Glomerular visceral epithelial cell (primary cell): ENCODE data around the gene BCAT1.

ENCODE experiments used
- DNase-seq: peaks from one replicate; pipeline ENCODE4 v3.0.0-alpha.2; 2016; ENCODE audit errors: extremely low spot score

BCAT1 gene

DNA sequence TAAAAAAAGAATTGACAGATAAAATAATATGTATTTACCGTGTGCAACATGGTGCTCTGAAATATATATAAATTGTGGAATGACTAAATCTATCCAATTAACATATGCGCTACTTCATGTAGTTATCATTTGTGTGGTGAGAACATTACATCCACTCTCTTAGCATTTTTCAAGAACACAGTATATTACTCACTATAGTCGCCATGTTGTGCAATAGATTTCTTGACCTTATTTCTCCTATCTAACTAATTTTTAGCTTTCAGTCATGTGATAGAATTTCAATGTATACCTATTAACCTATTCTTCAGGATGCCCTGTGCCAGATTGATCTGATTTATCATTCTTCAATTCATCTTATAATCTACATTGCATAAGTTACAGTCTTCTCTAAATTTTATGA, 178.6 kb downstream of the BCAT1 start:
- no peak for DNase-seq

DNA sequence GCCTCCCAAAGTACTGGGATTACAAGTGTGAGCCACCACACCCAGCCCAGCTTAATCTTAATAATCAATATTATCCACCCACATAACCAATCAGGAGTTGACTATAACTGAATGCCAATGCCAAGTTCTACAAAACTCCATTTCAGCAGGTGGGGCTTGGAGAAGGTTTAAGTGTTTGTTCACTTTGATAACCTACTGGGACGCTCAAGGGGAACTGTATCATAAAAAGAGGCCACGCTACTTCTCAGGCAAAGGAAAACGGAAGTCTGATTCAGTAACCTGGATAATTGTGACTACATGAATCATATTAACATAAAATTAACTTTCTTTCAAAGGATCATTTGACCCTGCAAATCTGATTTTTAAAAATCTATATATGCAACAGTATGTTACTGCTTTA, 179.2 kb downstream of the BCAT1 start:
- DNase-seq, result no peak

DNA sequence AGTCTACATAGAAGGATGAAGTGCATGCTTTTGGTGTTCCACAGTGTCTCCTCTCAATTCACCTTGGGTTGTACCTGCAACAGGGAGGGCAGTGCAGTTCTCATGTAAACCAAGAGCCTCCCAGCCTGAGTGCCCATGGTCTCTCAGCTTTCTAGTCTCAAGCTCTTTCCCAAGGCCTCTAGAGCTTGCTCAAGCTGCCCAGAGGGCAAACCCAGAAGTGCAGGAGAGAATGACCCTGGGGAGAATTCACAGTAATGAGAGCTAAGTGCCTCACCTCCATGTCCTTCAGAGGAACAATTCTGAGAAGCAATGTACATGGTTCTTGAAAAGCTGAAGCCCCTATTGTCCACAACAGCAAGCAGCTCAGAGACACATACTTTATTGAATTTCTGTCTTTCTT, 180.5 kb downstream of the BCAT1 start:
- DNase-seq, result no peak

DNA sequence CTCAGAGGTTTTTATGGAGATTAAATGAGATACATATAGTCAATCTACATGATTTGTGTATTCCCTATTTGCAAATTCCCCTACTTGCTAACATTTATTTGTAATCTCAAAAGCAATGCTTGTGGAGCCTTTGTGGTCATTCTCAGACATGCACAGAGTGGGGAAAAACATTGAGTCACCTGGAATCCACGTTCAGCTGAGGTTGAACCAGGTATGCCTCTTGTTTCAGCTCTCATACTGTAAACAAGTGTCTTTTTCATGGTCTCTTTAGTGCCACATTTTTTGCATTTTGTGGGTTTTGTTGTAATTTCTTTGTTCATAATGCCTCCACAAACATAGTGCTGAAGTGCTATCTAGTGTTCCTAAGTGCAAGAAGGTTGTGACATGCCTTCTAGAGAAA, 181.9 kb downstream of the BCAT1 start:
- DNase-seq, result no peak

DNA sequence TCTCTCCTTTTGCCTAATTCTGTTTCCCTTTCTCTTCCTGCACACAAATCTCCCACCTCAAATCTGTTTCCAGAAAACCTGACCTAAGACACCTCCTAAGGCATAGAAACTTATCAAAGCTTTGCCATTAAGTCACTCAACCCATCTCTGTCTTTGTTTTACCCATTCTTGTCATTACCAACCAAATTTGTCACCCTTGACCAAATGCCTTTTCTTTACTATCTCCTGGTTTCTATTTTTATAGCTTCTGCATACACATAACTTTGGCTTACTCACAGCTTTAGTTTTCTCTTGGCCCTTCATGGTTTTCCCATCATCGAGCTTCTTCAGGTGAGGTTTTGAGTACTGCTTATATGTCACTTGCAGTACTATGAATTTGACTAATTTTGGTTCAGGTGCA, 184.2 kb downstream of the BCAT1 start:
- DNase-seq, result no peak

DNA sequence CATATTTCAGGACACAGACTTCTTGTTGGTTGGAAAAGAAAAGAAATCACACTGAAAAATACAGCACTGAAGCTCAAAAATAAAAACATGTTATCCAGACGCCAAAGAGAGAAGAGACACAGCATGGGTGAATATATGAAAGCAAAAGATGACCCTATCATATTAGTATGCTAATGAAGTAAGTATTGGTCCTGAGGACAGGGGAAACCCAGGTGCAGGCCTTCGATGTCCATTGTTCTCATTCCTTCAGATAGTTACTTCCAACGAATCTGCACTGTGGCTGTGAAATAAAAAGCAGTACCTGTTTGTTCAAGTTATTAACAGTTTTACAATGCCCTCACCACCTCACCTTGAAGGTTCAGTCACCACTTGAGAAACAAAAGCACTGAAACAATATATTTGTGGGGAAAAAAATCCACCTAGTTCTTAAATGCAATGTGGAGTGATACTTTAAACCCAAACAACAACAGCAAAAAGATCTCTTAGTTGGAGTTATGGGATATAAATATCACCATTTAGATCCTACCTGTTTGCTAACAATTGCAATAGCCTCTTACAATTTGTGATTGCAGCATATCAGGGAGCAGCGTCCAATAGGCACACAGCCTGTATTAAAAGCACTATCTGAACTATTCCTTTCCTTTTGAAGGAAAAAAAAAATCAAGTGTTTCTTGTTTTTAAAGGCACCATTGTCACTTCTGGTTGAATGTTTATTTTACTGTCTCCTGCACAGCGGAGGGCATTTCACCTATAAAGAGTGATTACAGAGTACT, 188.1 kb downstream of the BCAT1 start:
- no peak for DNase-seq

DNA sequence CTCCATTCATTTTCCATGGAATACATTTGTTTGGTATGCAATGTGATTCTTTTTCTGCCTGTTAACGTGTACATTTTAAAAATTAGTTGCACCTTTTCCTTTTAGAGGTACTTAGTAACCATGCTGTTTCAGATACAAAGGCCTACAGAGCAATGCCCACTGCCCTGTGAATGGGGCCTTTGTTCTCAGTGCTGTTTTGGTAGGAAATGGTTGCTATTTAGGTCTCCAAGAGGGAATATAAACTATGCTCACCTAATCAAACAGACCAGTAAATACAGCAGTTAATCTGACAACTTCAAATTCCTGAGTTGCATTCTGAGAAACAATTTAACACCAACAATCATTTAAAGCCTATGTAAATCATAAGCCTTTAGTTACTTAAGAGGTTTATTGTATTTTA, 188.7 kb downstream of the BCAT1 start:
- no peak for DNase-seq
